ENCODE results near the gene SRD5A3. TPM values are rescaled to one million over a fixed set of nuclear protein-coding genes. Genes with fewer than 3 reads are reported as not detected.

SRD5A3 gene
- 1 to 10 TPM; 1.6 to 6.0 (median 4.8) TPM for total RNA-seq

DNA sequence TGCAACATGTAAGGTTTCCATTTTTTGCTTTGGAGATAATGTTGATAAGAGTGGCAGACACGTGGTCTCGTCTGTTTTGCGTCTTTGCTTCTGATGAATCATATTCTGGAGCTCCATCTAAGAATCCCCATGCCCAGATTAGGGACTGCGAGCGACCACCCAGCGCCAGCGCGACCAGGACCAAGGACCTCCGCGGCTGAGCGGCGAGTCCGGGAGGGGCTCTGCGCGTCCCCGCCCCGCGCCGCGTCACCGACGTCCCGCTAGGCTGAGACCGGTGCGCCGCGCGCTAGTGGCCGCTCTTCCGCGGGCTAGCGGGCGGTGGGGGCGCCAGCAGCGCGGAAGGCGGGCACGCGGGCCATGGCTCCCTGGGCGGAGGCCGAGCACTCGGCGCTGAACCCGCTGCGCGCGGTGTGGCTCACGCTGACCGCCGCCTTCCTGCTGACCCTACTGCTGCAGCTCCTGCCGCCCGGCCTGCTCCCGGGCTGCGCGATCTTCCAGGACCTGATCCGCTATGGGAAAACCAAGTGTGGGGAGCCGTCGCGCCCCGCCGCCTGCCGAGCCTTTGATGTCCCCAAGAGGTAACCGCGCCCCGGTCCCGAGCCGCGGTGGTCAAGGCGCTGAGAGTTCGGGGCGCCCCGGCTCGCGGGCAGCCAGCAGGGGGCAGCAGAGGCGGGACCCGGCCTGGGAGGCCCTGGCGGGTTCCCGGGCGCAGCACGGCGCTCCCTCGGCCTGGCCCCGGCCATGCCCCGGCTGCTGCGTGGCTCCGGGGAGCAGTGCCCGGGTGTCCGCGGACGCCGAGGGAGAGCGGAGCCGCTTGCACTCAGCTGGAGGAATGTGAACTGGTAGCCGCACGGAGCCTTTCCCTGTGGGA is at the start of gene SRD5A3:
SRD5A3 (plus strand) TSS at position 263 of the 871 bp plus-strand sequence; CDS start at position 358, 95 bp downstream.
- TF ChIP-seq, protein P1, sequence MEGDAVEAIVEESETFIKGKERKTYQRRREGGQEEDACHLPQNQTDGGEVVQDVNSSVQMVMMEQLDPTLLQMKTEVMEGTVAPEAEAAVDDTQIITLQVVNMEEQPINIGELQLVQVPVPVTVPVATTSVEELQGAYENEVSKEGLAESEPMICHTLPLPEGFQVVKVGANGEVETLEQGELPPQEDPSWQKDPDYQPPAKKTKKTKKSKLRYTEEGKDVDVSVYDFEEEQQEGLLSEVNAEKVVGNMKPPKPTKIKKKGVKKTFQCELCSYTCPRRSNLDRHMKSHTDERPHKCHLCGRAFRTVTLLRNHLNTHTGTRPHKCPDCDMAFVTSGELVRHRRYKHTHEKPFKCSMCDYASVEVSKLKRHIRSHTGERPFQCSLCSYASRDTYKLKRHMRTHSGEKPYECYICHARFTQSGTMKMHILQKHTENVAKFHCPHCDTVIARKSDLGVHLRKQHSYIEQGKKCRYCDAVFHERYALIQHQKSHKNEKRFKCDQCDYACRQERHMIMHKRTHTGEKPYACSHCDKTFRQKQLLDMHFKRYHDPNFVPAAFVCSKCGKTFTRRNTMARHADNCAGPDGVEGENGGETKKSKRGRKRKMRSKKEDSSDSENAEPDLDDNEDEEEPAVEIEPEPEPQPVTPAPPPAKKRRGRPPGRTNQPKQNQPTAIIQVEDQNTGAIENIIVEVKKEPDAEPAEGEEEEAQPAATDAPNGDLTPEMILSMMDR (IDR thresholded peaks at IDR 0.05) = peak; percentile 88 to 95 (median 94)
- TF ChIP-seq EP300 (IDR thresholded peaks at IDR 0.05) (no peak), POLR2A (IDR thresholded peaks at IDR 0.05) (peak; percentile 58 to 59), POLR2AphosphoS5 (IDR thresholded peaks at IDR 0.05) (peak; percentile 20)
- ATAC-seq = peak; percentile 96

DNA sequence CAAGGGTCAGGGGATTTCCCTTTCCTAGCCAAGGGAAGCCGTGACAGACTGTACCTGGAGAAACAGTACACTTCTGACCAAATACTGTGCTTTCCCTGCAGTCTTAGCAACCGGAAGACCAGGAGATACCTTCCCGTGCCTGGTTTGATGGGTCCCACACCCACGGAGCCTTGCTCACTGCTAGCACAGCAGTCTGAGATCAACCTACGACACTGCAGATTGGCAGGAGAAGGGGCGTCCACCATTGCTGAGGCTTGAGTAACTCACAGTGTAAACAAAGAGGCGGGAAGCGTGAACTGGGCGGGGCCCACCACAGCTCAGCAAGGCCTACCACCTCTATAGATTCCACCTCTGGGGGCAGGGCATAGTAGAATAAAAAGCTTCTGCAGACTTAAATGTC is 48.7 kb upstream of the SRD5A3 start:
- no peak for ATAC-seq
- Histone ChIP-seq H3K27me3 (no peaks in the 10 kb centered on the region), H3K4me1 (no peaks in the 10 kb centered on the region), H3K36me3 (no peaks in the 10 kb centered on the region), H3K27ac (no peak overlapping the region), H3K4me3 (no peak overlapping the region), H3K9me3 (no peaks in the 10 kb centered on the region)
- WGBS, 2 donors (ENCODE audit: low coverage in 1 of 2) = no CpG with 5 or more reads among the region's 9 CpGs
- TF ChIP-seq POLR2AphosphoS5 (IDR thresholded peaks at IDR 0.05) (no peak), POLR2A (IDR thresholded peaks at IDR 0.05) (no peak), EP300 (IDR thresholded peaks at IDR 0.05) (no peak)
- TF ChIP-seq, protein P1 (IDR thresholded peaks at IDR 0.05) = no peak

More for the DNA sequence above, at the start of gene SRD5A3:
- 0% methylated on average over 3 of the region's 95 CpGs for WGBS, 2 donors (ENCODE audit: low coverage in 1 of 2)
- H3K27ac ChIP-seq = peak within 1 kb of the TSS; percentile 44 to 97 (median 94)
- peak within 1 kb of the TSS; percentile 35 to 83 for H3K4me3 ChIP-seq
- no peaks in the 10 kb centered on the region for H3K9me3 ChIP-seq
- H3K36me3 ChIP-seq = no peaks in the 10 kb centered on the region
- no peaks in the 10 kb centered on the region for H3K27me3 ChIP-seq
- peaks cover 0 to 27% (median 16%) of the 10 kb centered on the region in 3 donors for H3K4me1 ChIP-seq

DNA sequence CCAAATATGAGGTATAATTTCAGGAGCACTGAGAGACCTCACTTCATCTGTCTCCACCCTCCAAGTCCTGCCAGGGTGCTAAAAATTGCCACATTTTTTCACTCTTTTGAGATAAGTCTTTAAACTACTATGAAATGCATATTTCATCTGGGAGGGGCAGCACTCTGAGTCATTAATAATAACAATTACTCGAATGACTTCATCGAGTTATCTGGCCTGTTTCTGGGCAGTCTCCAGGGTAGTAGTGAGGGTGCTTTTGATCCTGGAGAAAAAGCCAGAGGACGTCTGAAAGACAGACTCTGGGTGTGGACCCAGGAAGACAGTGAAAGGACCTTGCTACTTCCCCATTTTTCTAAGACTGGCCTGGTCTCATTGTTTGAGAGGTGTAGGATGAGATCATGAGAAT is 42.3 kb upstream of the SRD5A3 start:
- no peak overlapping the region for H3K4me3 ChIP-seq
- TF ChIP-seq EP300 (IDR thresholded peaks at IDR 0.05) (no peak), POLR2AphosphoS5 (IDR thresholded peaks at IDR 0.05) (no peak), POLR2A (IDR thresholded peaks at IDR 0.05) (no peak)
- TF ChIP-seq, protein P1 (IDR thresholded peaks at IDR 0.05) = no peak
- no peak overlapping the region for H3K27ac ChIP-seq
- ATAC-seq = peak; percentile 43
- H3K27me3 ChIP-seq = no peaks in the 10 kb centered on the region
- 13 to 28% methylated on average over 3 of the region's 3 CpGs for WGBS, 2 donors (ENCODE audit: low coverage in 1 of 2)
- no peaks in the 10 kb centered on the region for H3K4me1 ChIP-seq
- H3K9me3 ChIP-seq = no peaks in the 10 kb centered on the region
- H3K36me3 ChIP-seq = no peaks in the 10 kb centered on the region

DNA sequence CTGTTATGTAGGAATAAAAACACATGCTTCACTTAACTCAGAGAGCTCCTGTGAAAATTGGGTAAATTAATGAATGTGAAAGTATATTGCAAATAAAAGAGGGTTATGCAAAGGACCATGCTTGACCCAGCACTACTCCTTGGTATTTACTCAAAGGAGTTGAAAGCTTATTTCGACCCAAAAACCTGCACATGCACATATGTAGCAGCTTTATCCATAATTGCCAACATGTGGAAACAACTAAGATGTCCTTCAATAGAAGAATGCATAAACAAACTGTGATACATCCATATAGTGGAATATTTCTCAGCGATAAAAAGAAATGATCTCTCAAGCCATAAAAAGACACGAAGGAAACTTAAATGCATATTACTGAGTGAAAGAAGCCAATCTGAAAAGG is 41.7 kb upstream of the SRD5A3 start:
- Histone ChIP-seq H3K4me1 (no peaks in the 10 kb centered on the region), H3K9me3 (no peaks in the 10 kb centered on the region), H3K4me3 (no peak overlapping the region), H3K27ac (no peak overlapping the region), H3K36me3 (no peaks in the 10 kb centered on the region), H3K27me3 (no peaks in the 10 kb centered on the region)
- TF ChIP-seq, protein P1 (IDR thresholded peaks at IDR 0.05) = no peak
- no peak for TF ChIP-seq POLR2A (IDR thresholded peaks at IDR 0.05)
- no peak for TF ChIP-seq EP300 (IDR thresholded peaks at IDR 0.05)
- no peak for TF ChIP-seq POLR2AphosphoS5 (IDR thresholded peaks at IDR 0.05)
- WGBS, 2 donors (ENCODE audit: low coverage in 1 of 2) = 77 to 83% methylated on average over 3 of the region's 3 CpGs
- ATAC-seq = no peak

DNA sequence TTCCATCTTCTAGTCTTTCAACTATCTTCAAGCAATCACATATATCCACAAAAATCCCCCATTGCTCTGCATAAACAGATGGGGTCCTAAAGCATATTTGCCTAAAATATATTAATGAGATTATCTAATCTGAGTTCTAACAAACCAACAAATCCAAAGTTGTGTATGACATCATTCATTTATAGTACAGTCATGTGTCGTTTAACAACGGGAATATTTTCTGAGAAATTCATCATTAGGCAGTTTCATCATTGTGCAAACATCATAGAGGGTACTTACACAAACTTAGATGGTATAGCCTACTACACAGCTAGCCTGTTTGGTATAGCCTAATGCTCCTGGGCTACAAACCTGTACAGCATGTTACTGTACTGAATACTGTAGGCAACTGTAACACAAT is 38.0 kb upstream of the SRD5A3 start:
- no peak overlapping the region for H3K27ac ChIP-seq
- no peaks in the 10 kb centered on the region for H3K27me3 ChIP-seq
- no peaks in the 10 kb centered on the region for H3K9me3 ChIP-seq
- no peak for ATAC-seq
- TF ChIP-seq POLR2AphosphoS5 (IDR thresholded peaks at IDR 0.05) = no peak
- TF ChIP-seq, protein P1 (IDR thresholded peaks at IDR 0.05) = no peak
- TF ChIP-seq EP300 (IDR thresholded peaks at IDR 0.05) = no peak
- no peak for TF ChIP-seq POLR2A (IDR thresholded peaks at IDR 0.05)
- no peaks in the 10 kb centered on the region for H3K4me1 ChIP-seq
- 80 to 86% methylated on average over 2 of the region's 2 CpGs for WGBS, 2 donors (ENCODE audit: low coverage in 1 of 2)
- no peak overlapping the region for H3K4me3 ChIP-seq
- no peaks in the 10 kb centered on the region for H3K36me3 ChIP-seq

Measured in gastroesophageal sphincter (tissue), 4 donors.